Activated CD8-positive, alpha-beta memory T cell treated with anti-CD3 and anti-CD28 coated beads, Interleukin-2, amount 50 U/mL, for 24 hours (primary cell): ENCODE results near the gene MVB12B.

Experiments used
- DNase-seq: peaks from one replicate; pipeline ENCODE4 v3.0.0-alpha.2; 2020; ENCODE audit errors: extremely low read depth

Gene MVB12B

DNA sequence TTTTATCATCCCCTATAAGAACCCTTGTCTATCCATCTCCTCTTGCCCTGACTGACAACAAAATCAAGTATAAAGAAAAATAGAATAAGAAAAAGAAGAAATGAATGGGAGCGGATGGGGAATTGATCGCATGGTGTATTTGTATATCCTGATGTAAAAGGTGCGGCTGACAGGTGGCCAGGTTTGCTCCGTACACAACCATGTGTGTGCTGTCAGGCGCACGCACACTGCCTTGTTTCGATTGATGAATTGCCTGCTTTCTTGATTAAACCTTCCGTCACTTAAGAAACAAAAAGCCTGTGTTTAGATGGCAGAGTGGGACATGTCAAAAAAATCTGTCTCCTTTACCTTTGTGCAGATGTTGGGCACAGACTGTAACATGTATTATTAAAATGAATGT, 102.6 kb downstream of the MVB12B start:
- DNase-seq, result no peak

DNA sequence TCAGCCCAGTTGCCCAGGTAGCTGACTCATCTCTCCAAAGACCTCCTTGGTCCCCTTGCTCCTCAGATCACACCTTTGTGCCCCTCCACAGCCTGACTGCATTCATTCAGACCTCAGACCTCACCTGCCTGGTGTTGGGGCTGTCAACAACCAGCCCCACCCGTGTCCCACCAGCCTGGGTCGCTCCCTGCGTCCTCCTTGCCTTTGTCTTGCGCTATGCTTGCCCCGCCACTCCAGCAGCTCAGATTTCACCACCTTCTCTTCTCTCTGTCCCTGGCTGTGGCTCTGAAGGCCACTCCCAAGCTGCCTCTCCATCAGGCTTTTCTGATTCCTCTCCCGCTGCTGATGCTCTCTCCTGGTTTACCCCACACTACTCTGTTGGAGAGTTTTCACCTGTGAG, 103.5 kb downstream of the MVB12B start:
- no peak for DNase-seq

DNA sequence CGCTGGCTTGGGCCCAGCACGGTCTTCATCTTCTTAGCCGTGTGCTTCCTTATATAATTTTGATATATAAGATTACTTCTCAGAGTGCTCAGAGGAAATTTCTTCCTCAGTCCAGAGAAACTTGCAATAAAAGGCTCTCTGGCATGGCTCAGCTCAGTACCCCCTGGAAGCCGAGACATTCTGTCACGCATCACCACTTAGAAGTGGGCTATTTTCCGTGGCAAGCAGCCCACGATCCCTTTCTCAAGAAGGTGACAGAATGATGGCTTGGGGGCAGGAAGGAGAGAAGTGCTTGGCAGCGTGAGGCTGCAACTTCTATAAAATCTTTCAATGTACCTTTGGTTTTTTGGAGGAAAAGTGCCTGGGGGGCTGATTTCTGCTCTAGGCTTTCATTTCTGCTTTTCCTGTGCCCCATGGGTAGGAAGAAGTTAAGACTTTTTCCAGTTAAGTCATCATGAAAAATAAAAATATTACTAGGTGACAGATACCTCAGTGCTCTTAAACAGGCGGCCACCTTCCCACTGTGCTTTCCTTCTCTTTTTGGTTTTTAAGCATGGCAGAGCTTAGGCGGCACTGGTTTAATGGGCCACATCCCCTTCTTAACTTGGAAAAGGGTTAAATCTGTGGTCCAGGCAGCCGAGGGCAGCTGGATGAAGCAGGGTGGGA, 104.6 kb downstream of the MVB12B start:
- no peak for DNase-seq

DNA sequence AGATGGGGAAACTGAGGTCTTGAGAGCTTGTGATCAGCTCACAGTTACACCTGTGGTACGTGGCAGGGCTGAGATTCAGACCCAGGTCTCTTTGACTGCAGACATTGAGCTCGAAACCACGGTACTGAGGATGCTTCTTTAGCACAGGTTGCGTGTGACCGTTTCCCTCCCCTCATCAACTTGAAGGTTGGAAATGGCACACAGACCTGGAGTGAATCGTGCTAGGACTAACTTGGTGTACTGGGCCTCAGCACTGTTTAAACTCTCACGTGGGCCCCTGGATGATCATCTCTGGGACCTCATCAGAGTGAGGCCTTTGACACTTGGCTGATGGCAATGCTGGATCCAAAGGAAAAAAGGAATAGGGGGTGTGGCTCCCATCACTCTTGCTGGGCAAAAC, 106.0 kb downstream of the MVB12B start:
- DNase-seq, result no peak

DNA sequence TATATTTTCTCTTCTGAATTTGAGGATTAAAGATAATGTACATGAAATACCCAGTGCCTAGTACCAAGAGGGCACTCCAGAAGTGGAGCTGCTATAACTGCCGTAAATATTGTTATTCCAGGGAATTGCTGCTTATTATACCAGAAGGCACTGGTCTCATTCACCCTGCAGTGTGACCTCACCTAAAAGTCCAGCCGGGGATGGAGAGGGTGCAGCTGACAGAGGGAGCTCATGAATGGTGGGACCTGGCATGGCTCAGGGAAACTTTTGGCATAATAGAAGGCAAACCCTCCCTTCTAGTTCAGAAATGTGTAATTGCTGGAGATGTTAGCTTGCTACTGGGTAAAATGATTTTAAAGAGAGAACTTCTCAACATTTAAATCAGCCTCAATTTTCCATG, 108.5 kb downstream of the MVB12B start:
- DNase-seq, result no peak

DNA sequence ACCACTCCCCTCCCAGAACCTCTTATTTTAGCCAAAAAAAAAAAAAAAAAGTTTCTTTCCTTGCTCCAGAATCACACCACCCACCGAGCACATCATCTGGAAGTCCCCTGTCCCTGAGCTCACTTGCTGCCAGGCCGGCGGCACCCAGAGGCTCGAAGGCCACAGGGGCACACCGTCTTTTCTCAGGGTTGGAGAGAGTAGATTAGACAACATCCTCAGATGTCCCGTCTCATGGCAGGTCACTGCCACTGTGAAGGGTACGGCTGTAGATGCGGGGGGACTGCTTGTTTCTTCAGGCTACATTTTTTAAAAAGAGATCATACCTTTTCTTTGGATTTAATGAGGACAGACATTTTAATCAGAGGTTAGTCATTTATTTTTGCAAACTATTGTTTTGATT, 109.0 kb downstream of the MVB12B start:
- no peak for DNase-seq

DNA sequence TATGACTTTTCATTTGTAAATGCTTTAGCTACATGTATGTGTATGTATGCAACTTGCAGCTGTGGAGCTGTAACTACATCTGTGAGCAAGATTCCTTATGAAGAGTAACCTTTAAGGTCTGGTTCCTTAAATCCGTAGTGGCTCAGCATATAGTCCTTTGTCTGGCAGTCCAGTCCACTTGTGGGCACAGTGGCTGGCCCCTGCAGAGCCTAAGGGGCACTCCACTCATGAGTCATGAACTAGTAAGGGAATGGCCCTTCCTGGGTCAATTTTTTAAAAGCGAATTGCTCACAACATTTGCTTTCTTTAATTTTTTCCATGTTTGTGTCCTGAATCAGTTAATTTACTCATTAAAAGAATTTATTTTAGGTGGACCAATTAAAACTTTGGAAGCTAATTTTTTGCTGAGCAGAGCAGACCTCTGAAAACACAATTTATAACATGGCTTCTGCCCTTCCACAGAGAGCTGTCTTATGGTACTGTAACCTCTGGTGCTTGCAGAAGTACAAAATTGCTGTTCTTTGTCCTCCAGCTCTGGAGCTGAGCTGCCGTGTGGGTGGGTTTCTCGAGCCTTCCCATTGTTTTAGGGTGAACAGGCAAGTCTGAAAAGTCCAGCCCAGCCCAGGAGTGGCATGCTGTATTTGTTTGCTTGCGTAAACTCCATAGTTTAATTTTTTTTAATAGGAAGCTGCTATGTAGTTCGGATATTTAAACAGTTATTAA, 110.1 kb downstream of the MVB12B start:
- DNase-seq, result no peak

DNA sequence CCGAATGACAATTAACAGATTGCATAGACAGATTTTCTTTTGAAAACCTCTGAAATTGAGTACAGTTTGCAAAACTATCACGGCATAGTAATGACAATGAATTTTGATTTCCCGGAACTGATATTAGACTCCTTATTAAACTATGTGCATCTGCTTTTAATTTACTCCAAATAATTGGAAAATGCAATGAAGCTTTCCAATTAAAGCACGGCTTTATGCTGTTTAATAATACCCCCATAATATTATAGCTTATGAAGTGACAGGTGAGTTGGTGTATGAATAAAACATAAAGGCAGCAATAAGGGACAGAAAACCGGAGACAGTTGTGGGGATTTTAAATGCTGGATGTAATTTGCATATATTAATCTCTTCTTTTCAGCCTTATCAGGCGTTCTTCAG, 110.6 kb downstream of the MVB12B start:
- no peak for DNase-seq

DNA sequence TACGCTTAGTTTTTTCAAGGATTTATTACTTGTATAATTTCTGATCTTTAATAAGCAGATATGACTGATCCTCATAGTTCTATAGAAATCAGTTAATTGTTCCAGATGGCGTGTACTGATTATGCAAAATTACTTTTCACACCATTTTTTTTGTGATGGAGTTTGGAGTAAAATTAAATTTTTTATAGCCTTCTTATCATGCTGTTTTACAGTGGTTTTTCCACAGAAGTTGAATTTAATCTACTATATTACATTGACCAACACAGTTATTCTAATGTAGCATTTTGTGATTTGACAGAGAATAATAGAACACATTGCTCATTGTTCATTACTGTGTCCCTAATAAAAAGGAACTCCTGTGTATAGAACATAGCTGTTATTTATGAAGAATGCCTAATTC, 111.1 kb downstream of the MVB12B start:
- DNase-seq, result no peak

DNA sequence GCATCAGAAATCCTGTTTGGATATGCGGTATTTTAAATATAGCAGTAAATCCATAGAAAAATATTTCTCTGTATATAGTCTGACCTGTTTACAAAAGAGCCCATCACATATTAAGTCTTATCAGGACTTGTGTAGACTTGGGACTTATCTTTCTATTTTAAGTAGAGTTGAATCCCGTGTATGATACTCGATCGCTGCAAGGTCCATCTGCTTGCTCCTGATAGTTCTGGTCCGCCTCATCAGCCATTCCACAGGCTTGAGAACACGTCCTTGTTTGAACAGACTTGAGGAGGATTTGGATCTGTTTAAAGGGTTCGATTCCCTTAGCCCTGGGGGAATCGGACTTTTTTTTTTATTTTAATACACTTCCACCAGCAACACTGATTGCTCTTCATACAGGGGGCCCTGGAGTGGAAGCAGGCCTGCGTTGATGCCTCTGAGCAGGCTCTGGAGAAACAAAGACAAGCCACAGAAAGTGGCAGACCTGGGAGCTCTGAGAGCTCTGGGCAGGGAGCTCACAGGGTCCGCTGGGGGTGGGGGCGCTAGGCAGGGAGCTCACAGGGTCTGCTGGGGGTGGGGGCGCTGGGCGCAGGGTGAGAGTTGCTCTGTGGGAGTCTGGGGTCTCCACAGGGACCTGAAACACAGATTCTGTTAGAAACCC, 112.2 kb downstream of the MVB12B start:
- DNase-seq, result no peak

DNA sequence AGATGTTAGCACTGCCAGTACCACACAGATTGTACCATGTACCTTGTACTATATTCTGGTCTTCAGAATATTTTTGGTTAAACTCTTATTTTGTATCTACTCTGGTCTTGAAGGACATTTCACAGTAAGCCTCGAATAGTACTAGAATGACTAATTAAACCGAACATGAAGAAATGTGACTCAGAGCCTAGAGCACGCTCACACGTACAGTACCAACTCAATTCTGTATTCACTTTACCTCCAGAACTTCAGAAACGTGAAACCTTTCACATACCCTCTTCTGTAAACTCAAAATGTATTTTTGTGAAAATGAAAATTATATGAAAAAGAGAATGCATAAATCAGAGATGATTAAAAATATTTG, 112.8 kb downstream of the MVB12B start:
- no peak for DNase-seq

DNA sequence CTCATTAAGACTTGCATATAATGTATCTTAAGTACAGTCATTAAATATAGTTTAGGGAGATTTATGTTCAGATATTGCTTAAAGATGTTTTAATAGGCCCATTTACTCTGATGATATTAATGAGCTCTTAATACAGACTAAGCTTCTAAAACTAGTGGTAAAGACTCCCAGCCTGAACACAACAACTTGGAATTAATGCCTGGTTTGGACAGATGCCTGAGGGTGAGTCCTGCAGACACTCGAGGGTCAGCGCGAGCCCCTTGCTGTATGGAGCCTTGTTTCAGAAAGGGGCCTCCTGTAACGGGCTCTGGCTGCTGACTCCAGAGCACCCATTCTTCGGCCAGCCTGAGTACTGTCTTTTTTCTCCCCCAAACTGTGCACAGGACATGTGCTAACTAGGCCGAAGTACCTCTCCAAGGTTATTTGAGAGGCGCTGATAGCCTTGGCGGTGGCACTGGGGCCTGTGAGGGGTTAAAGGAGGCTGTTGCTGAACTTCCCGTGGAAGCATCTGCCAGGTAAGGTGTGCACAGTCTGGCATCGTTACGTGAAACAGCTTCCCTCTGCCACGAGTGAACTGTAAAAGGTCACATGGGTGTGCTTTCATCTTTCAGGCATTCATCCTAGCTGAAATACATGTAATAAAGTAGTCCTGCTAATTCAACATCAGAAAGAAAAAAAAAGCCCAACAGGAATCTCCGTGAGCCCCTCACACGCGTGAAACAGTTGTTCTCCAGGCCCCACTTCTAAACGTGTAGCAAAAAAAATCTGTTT, 113.4 kb downstream of the MVB12B start:
- DNase-seq, result no peak

DNA sequence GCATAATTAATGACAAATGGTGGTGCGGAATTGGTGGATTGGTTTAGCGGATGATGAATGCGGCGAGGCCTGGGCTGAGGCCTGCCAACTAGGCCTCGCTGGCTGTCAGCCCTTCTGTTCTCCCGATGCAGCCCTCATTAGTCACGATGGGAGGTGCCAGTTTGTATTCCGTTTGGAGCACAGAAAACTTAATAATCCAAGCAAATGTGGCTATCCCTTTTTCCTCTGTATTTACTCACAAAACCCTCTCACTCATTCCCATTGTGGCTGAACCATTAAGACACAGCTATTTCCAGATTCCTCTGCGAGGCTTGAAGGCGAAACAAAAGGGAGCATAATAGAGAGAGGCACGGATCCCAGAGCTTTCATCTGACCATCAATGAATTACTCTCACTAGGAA, 114.3 kb downstream of the MVB12B start:
- no peak for DNase-seq

DNA sequence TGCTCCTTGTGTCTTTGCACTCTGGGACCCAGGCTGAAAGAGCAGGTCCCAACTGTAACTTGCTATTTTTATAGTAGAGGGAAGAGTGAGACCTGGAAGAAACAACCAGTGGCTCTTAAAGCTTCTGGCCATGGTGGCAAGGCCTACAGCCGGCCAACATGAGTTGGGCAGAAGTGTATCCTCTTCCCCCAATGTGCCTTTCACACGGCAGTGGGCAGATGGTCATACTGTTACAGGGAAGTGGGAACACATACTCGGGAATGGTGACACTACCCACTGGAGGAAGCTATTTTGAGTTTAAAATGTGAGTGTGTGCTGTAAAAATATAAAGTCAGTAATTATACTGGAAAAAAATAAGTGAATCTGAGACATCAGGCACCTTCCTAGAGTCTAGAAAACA, 116.0 kb downstream of the MVB12B start:
- DNase-seq, result no peak

DNA sequence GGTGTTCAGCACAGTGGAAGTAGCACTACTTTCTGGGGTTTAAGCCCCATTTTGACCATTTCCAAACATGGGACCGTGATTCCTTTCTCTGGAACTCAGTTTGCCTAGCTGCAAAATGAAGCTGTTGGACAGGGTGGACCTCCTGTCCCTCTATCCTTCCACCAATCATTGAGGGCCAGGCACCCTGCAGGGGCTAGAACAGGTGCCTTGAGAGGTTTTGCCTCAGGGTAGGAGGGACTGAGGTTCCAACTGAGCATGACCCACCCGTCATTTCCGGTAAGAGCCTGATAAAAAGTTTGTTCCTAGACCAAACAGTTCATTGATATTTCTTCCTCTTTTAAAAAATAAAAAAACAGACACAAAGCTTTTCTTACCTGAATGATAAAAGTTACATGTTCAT, 116.5 kb downstream of the MVB12B start:
- no peak for DNase-seq

DNA sequence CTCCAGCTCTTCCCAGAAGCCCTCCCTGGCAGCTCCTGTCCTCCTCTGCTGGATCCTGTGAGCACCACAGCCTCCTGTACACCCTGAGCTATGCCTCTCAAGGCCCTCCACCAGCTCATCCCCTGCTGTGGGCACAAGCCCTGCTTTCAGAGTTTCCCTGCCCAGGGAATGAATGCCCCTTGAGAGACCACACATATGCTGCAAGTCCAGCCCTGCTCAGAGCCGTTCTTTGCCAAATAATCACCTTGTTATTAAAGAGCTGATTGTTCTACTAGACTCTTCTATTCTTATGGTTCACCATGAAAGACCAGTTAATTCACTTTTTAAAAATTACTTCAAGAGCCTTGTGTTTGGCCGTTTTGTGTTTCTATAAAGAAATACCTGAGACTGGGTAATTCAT, 121.5 kb downstream of the MVB12B start:
- DNase-seq, result no peak

DNA sequence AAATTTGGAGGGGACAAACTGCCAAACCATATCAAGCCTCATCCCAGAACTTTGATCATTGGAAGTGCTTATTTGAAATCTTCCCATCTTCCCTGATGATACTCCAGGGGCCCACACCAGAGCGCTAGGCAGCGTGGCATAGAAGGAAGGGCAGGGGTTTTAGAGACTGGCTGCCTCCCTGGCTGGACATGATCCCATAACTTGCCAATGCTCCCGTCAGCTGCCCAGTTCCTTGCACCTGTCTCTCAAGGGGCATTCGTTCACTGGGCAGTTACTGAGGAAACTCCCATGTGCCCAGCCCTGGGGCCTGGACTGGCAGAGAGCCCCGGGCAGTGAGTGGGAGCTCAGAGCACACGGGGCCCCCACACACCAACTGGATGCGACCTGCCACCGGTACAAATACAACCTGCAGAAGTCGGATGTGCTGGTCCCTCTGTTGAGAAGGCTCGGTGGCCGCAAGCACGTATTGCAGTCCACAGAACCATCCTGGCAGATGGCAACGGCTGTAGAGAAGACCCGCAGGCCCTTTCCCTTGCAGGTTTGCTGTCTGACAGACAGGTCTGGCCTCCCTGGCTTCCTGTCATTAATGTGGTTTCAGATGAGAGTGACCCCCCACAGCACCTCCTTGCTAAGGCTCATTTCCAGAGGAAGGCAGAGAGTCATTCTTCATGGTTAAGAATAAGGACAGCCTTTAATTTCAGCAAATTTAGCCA, 122.4 kb downstream of the MVB12B start:
- DNase-seq, result no peak

DNA sequence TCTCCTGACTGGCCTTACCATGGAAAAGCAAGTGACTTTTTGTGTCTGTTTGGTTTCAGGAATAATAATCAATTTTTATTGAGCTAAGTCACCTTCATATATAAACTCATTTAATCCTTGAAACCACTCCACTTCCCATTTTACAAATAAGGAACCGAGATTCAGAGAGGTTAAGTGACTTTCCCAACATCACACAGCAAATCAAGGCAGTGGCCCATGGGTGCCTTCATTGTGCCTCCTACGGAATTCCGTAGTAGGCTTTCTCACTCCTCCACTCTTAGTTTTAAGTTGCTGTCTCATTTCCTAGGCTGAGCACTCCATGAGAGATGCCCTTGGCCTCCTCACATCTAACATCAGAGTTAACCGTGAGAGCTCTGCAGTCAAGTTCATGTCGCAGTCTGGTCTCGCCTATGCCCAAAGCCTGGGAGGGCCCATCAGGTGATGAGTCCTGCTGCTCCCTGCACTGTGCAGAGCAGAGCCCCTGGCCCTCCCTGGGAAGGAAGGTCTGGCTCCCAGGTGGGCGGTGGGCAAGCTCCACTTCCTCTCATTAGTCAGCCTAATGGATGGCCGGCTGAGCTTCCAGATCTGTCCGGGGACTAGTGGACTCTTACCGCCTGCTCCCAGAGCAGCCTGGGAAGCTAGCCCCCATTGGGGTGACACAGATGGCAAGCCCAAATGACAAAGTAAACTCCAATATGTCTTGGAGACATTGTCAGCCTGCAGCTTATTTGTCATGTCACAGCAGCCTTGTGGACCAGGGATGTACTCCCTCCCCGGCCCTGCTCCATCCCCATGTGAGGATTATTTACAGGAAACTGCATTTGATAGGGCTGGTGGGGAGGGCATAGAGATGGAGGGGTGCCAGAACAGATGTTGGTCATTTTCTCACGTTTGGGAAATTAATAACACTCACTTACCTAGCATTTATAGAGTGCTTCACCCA, 123.4 kb downstream of the MVB12B start:
- no peak for DNase-seq

DNA sequence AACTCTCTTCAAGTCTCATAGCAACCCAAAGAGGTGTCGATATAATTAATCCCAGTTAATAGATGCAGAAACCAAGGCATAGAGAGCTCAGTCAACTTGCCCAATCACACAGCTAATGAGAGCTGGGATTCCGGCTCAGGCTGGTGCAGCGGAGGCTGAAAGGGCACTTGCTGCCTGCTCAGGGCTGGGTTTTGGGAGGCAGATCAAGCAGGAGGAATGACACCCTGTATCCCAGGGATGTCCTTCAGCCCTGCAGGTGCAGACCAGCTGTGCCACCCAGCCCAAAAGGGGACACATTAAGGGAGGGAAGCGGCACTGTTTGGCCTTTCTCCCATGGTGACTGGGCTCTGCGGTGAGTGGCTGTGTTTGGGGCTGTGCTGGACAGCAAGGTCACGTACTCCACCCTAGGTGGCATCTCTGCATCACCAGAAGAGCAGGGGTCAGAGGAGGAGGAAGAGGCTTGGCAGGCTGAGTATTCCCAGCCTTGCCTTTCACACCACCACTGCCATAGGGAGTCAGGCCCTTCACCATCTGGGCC, 124.1 kb downstream of the MVB12B start:
- no peak for DNase-seq

DNA sequence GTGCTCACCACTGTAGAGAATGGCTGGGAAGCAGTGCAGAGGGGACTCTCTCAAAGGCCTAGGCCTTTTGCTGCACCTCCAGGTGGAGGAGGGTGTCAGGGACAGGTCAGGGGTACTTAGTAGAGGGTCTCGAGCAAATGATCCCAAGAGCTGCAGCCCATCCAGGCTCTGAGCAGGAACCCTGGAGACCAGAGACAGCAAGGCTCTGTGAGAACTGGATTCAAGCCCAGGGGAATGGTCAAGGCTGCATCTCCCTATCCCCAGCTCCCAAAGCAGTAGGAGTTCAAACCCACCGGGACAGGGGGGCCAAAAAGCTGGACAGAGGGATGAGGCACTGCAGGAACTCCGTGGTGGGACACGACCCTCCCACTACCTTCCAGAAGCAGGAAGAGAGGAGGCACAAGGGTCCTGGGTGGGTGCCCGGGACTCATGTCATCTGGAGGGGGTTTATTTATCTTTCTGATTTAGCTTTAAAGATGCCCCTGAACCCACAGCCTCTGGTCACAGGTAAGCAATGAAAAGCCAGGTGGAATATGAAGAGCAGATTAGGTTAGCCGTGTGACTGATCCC, 124.8 kb downstream of the MVB12B start:
- no peak for DNase-seq
